LNCaP clone FGC (cell line): ENCODE results near the gene CTNNBIP1.

Source experiments
- DNase-seq: peaks from one replicate; pipeline ENCODE4 v3.0.0-alpha.2; 2011; ENCODE audit warnings: low read depth
- H3K4me3 ChIP-seq: 2 replicates; pipeline ENCODE4 v1.5.1; 2011; ENCODE audit warnings: mild to moderate bottlenecking, low read depth, low read length, control low read depth
- CTCF ChIP-seq: IDR thresholded peaks from 2 replicates; pipeline ENCODE4 v1.5.1; 2012; ENCODE audit warnings: mild to moderate bottlenecking; ENCODE audit not compliant: control insufficient read depth, insufficient read depth; ENCODE audit errors: extremely low read depth

The CTNNBIP1 gene

GRCh38 chr1:9822897-9823692 lies 87.0 kb downstream of the CTNNBIP1 start:
- DNase-seq = no peak
- no peak for TF ChIP-seq CTCF
- H3K4me3 ChIP-seq = peak overlapping the region; percentile 81

GRCh38 chr1:9822490-9822889 lies 87.6 kb downstream of the CTNNBIP1 start:
- TF ChIP-seq CTCF = no peak
- no peak for DNase-seq
- H3K4me3 ChIP-seq = peak overlapping the region; percentile 81

GRCh38 chr1:9821710-9822109 lies 88.4 kb downstream of the CTNNBIP1 start:
- H3K4me3 ChIP-seq = peak overlapping the region; percentile 81
- DNase-seq = no peak
- TF ChIP-seq CTCF = no peak

- no peak for DNase-seq
- no peak overlapping the region for H3K4me3 ChIP-seq
- TF ChIP-seq CTCF = no peak
Observed at GRCh38 chr1:9820521-9820920, 89.5 kb downstream of the CTNNBIP1 start.

GRCh38 chr1:9817734-9818133 lies 92.3 kb downstream of the CTNNBIP1 start:
- no peak for DNase-seq

GRCh38 chr1:9816199-9816598 lies 93.9 kb downstream of the CTNNBIP1 start:
- H3K4me3 ChIP-seq = no peak overlapping the region
- DNase-seq = no peak
- no peak for TF ChIP-seq CTCF

More at GRCh38 chr1:9817734-9818133, 92.3 kb downstream of the CTNNBIP1 start:
- TF ChIP-seq CTCF = no peak
- H3K4me3 ChIP-seq = no peak overlapping the region

- TF ChIP-seq CTCF = no peak
- no peak for DNase-seq
- no peak overlapping the region for H3K4me3 ChIP-seq
Observed at GRCh38 chr1:9815150-9815549, 94.9 kb downstream of the CTNNBIP1 start.
